Measurements from ENCODE around the gene PLXNA1. TPM values are rescaled to one million over a fixed set of nuclear protein-coding genes. Genes with fewer than 3 reads are reported as not detected.

Gene PLXNA1
- total RNA-seq, 4 donors from 2014 or later: 20.8 to 56.7 (median 27.7) TPM

- DNase-seq: no peak
- intact Hi-C loops (cut with DNase I; ENCODE audit: low total_unique reads) (no loop called here), in situ Hi-C loops (cut with MboI; ENCODE audit: low pct_ligation_motif_present in 1 of 4, low pct_unique_long_range_greater_than_20kb in 1 of 4, low sequenced_read_pairs in 3 of 4) (no loop called here)
- 96% methylated on average over 7 of the region's 10 CpGs; no CpG with 5 or more reads in 1 of the 2 donors for WGBS, 2 donors (ENCODE audit: low coverage in 1 of 2)
- Histone ChIP-seq H3K4me3 (no peak overlapping the region), H3K36me3 (no peaks in the 10 kb centered on the region), H3K9me3 (no peaks in the 10 kb centered on the region), H3K4me1 (no peaks in the 10 kb centered on the region), H3K27ac (no peak overlapping the region), H3K27me3 (no peaks in the 10 kb centered on the region)
- TF ChIP-seq CTCF (IDR thresholded peaks at IDR 0.05) (no peak), POLR2A (IDR thresholded peaks at IDR 0.05) (no peak), EP300 (IDR thresholded peaks at IDR 0.05; ENCODE audit: low read depth) (no peak), POLR2AphosphoS5 (IDR thresholded peaks at IDR 0.05) (no peak)
Measured at GRCh38 chr3:127008236-127008635, 25.3 kb downstream of the PLXNA1 start.

- no peaks in the 10 kb centered on the region for H3K36me3 ChIP-seq
- H3K27ac ChIP-seq: no peak overlapping the region
- DNase-seq: no peak
- no peaks in the 10 kb centered on the region for H3K27me3 ChIP-seq
- H3K4me3 ChIP-seq: no peak overlapping the region
- no peaks in the 10 kb centered on the region for H3K9me3 ChIP-seq
- no peaks in the 10 kb centered on the region for H3K4me1 ChIP-seq
- 80% methylated on average over 10 of the region's 10 CpGs; no CpG with 5 or more reads in 1 of the 2 donors for WGBS, 2 donors (ENCODE audit: low coverage in 1 of 2)
- TF ChIP-seq POLR2A (IDR thresholded peaks at IDR 0.05) (no peak), POLR2AphosphoS5 (IDR thresholded peaks at IDR 0.05) (no peak), EP300 (IDR thresholded peaks at IDR 0.05; ENCODE audit: low read depth) (no peak), CTCF (IDR thresholded peaks at IDR 0.05) (no peak)
- intact Hi-C loops (cut with DNase I; ENCODE audit: low total_unique reads): no loop called here
- in situ Hi-C loops (cut with MboI; ENCODE audit: low pct_ligation_motif_present in 1 of 4, low pct_unique_long_range_greater_than_20kb in 1 of 4, low sequenced_read_pairs in 3 of 4): no loop called here
Measured at GRCh38 chr3:127009531-127009930, 26.6 kb downstream of the PLXNA1 start.

- DNase-seq: no peak
- Histone ChIP-seq H3K27ac (no peak overlapping the region), H3K36me3 (no peaks in the 10 kb centered on the region), H3K27me3 (no peaks in the 10 kb centered on the region), H3K4me1 (no peaks in the 10 kb centered on the region), H3K9me3 (no peaks in the 10 kb centered on the region), H3K4me3 (no peak overlapping the region)
- in situ Hi-C loops (cut with MboI; ENCODE audit: low pct_ligation_motif_present in 1 of 4, low pct_unique_long_range_greater_than_20kb in 1 of 4, low sequenced_read_pairs in 3 of 4) (no loop called here), intact Hi-C loops (cut with DNase I; ENCODE audit: low total_unique reads) (no loop called here)
- WGBS, 2 donors (ENCODE audit: low coverage in 1 of 2): 94% methylated on average over 8 of the region's 8 CpGs; no CpG with 5 or more reads in 1 of the 2 donors
- TF ChIP-seq CTCF (IDR thresholded peaks at IDR 0.05): no peak
- no peak for TF ChIP-seq POLR2A (IDR thresholded peaks at IDR 0.05)
- no peak for TF ChIP-seq POLR2AphosphoS5 (IDR thresholded peaks at IDR 0.05)
- TF ChIP-seq EP300 (IDR thresholded peaks at IDR 0.05; ENCODE audit: low read depth): no peak
Measured at GRCh38 chr3:127011270-127011992, 28.5 kb downstream of the PLXNA1 start.

GRCh38 chr3:127012091-127012490 lies 29.2 kb downstream of the PLXNA1 start:
- peaks cover 0 to under 1% (median 0%) of the 10 kb centered on the region in 4 donors for H3K36me3 ChIP-seq
- DNase-seq: no peak
- H3K4me1 ChIP-seq: no peaks in the 10 kb centered on the region
- no peak overlapping the region for H3K27ac ChIP-seq
- no peak for TF ChIP-seq POLR2AphosphoS5 (IDR thresholded peaks at IDR 0.05)
- TF ChIP-seq POLR2A (IDR thresholded peaks at IDR 0.05): no peak
- no peak for TF ChIP-seq EP300 (IDR thresholded peaks at IDR 0.05; ENCODE audit: low read depth)
- no peak for TF ChIP-seq CTCF (IDR thresholded peaks at IDR 0.05)
- no peaks in the 10 kb centered on the region for H3K27me3 ChIP-seq
- intact Hi-C loops (cut with DNase I; ENCODE audit: low total_unique reads) (no loop called here), in situ Hi-C loops (cut with MboI; ENCODE audit: low pct_ligation_motif_present in 1 of 4, low pct_unique_long_range_greater_than_20kb in 1 of 4, low sequenced_read_pairs in 3 of 4) (no loop called here)
- H3K4me3 ChIP-seq: no peak overlapping the region
- WGBS, 2 donors (ENCODE audit: low coverage in 1 of 2): 91% methylated on average over 14 of the region's 15 CpGs; no CpG with 5 or more reads in 1 of the 2 donors
- H3K9me3 ChIP-seq: no peaks in the 10 kb centered on the region

Measured in transverse colon (tissue), 4 donors.